DMS 273 treated with DMSO at 0.1 percent for 48 hours (cell line): ENCODE data around the gene CRYGD.

Source experiments
- DNase-seq: peaks from one replicate; lab custom pipeline; 2025; lab: John Stamatoyannopoulos, UW

CRYGD gene

DNA sequence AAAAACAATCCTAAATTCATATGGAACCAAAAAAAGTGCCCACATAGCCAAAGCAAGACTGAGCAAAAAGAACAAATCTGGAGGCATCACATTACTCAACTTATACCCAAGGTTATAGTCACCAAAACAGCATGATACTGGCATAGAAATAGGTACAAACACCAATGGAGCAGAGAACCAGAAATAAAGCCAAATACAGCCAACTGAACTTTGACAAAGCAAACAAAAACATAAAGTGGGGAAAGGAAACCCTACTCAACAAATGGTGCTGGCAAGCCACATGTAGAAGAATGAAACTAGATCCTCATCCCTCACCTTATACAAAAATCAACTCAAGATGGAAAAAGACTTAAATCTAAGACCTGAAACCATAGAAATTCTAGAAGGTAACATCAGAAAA is 40.5 kb downstream of the CRYGD start:
- DNase-seq = no peak

DNA sequence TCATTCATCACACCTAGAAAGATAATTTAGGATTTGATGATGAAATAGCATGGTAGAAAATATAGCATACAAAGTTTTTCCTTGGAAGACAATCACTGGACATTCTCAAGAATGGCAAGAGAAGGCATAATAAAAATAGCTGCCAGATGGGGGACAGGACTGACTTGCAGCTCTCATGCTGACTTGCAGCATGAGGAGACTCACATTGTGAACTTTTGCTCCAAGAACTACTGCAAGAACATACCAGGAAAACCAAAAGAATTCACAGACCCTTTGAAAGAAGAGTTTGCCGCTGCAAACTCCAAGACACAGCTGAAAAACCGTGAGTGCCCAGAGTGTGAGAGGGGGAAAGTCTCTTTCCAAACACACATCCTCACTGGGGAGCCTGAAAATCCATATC is 47.0 kb downstream of the CRYGD start:
- DNase-seq = no peak

DNA sequence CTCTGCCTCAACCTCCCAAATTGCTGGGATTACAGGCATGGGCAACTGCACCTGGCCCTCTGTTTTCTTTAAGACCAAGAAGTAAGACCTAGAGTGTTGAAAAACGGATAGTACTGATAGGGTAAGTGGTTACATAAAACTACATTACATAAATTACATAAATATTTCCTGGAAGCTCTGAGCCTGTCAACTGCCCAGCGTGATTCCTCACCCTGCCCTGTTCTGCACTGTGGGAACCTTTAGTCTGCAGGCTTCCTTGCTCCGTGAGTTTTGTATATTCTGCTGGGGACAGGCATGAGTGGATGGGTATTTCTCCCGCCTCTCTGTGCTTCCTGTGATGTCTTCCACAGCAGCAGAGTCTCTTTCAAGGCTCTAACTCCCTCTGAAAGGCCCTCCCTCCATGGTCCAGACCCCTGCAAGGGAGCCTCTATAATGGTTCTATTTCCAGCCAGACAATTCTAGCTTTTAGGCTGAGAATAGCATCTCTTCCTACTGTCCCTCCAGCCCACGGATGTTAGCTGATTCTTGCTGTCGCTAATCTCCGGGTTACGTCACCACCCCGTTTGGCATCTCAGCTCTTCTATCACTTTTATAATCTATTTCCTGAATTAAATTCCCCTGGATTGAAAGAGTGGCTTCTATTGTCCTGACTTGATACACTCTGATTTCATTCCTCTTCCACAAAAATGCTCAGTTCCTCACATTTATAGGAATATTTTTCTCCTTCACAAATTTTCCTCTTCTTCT is 49.5 kb downstream of the CRYGD start:
- no peak for DNase-seq

DNA sequence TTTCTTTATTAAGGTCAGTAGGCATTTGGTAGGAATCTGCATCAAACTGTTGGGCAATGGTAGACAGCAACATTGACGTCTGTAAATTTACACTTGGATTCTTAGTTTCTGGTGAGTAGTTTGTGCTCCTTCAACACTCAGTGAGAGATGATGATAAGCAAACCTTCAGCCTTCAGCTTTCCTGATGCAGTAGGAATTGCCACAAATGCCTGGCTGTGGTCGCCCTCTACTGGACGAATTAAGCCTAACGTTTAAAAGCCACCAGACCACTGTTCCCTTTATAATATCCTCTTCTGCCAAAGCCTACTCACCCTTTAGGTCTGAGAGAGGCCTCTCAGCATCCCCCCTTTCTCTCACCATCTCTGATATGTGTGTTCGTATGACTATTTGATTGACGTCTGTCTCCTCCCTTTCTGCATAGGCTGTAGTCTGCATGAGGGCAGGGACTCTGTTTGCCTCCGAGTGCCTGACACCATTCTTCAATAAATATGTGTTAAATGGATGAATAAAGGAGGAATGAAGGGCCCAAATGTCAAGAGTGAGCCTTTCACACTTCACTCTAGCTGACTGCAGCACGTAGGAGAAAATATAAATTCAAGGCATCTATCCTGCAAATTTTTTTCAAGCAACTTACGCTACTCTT is 52.0 kb downstream of the CRYGD start:
- peak; percentile 6 for DNase-seq
